A673 (cell line): ENCODE data around the gene ZNF383. TPM values are rescaled to one million over a fixed set of nuclear protein-coding genes. Genes with fewer than 3 reads are reported as not detected.

Experiments
- BruUV-seq: library from RNA; stranded (reverse); fragments of 400-500 nt; replicated peaks from 2 replicates; lab custom pipeline; 2021; lab: Mats Ljungman, UMichigan
- CTCF ChIA-PET: fragments of 300-600 bp; sonication (Branson Sonifier 250); formaldehyde crosslinking; loops from one replicate; lab custom pipeline; 2022; ENCODE audit warnings: antibody characterized with exemption; lab: Charles Lee
- POLR2A ChIA-PET: fragments of 300-600 bp; sonication (Branson Sonifier 250); formaldehyde crosslinking; loops from one replicate; lab custom pipeline; 2022; ENCODE audit warnings: antibody characterized with exemption; ENCODE audit not compliant: low non-redundant PET; lab: Charles Lee
- DNase-seq: peaks from one replicate; pipeline ENCODE4 v3.0.0-alpha.2; 2015; ENCODE audit warnings: low spot score
- H3K27ac ChIP-seq: fragments of 200-600 bp; sonication (generic); 2 replicates; pipeline ENCODE4 v1.5.1; 2016; ENCODE audit warnings: mixed run types, low read depth, mild to moderate bottlenecking, mixed read lengths, antibody characterized with exemption, low read length; ENCODE audit not compliant: poor library complexity, severe bottlenecking
- H3K27me3 ChIP-seq: fragments of 200-600 bp; sonication (generic); replicated peaks from 2 replicates; pipeline ENCODE4 v1.6.1; 2017; ENCODE audit warnings: mixed run types, low read depth, mild to moderate bottlenecking, mixed read lengths, antibody characterized with exemption, low read length; ENCODE audit not compliant: insufficient read depth, poor library complexity
- H3K36me3 ChIP-seq: fragments of 200-600 bp; sonication (generic); 2 replicates; pipeline ENCODE4 v1.6.1; 2016; ENCODE audit warnings: mixed run types, mild to moderate bottlenecking, mixed read lengths, antibody characterized with exemption, low read length; ENCODE audit not compliant: insufficient read depth, poor library complexity, severe bottlenecking
- H3K4me1 ChIP-seq: fragments of 200-600 bp; sonication (generic); 2 replicates; pipeline ENCODE4 v1.6.1; 2017; ENCODE audit warnings: mixed run types, mild to moderate bottlenecking, mixed read lengths, antibody characterized with exemption, low read length; ENCODE audit not compliant: insufficient read depth, poor library complexity, severe bottlenecking
- H3K4me3 ChIP-seq: fragments of 200-600 bp; sonication (generic); 2 replicates; pipeline ENCODE4 v1.5.1; 2016; ENCODE audit warnings: low read depth, mixed run types, mild to moderate bottlenecking, mixed read lengths, low read length; ENCODE audit not compliant: poor library complexity, severe bottlenecking
- H3K9me3 ChIP-seq: fragments of 200-600 bp; sonication (generic); 2 replicates; pipeline ENCODE4 v1.6.1; 2016; ENCODE audit warnings: mixed run types, low read depth, mild to moderate bottlenecking, mixed read lengths, antibody characterized with exemption, low read length; ENCODE audit not compliant: poor library complexity, severe bottlenecking
- CTCF ChIP-seq: fragments of 300-800, 200-600 bp; sonication (generic); conservative IDR thresholded peaks from 2 replicates; pipeline ENCODE4 v1.5.1; 2017; ENCODE audit warnings: low read depth, mild to moderate bottlenecking, antibody characterized with exemption, low read length, moderate library complexity, mixed read lengths
- EZH2 ChIP-seq: fragments of 200-600 bp; sonication (generic); IDR thresholded peaks from 2 replicates; pipeline ENCODE4 v1.6.1; 2017; ENCODE audit warnings: borderline replicate concordance, low read depth, mild to moderate bottlenecking, mixed read lengths, antibody characterized with exemption, low read length; ENCODE audit not compliant: poor library complexity, severe bottlenecking
- intact Hi-C: fragments of 100-400 bp; cut with micrococcal nuclease; formaldehyde crosslinking; loops from one replicate; pipeline ENCODE4 v1.10.0; 2022; ENCODE audit not compliant: unreplicated experiment
- total RNA-seq: library from RNA; stranded (reverse); gene quantifications from 2 replicates; pipeline ENCODE4 v1.2.3, GENCODE V29; 2021

ZNF383 gene
- total RNA-seq, 1 experiment from 2014 or later: 7.6 TPM

- Histone ChIP-seq H3K4me3 (no peak overlapping the region), H3K9me3 (no peaks in the 10 kb centered on the region), H3K27ac (no peak overlapping the region), H3K36me3 (no peaks in the 10 kb centered on the region), H3K4me1 (no peaks in the 10 kb centered on the region), H3K27me3 (no peaks in the 10 kb centered on the region)
- TF ChIP-seq CTCF: no peak
- no peak for TF ChIP-seq EZH2
- no TSS peak for BruUV-seq
- intact Hi-C loops: no loop called here
- ChIA-PET POLR2A (no interaction called here), CTCF (no interaction called here)
- DNase-seq: no peak
Observed at GRCh38 chr19:37197768-37198167, 20.2 kb upstream of the ZNF383 start.

- BruUV-seq: no TSS peak
- CTCF ChIA-PET: no interaction called here
- Histone ChIP-seq H3K27me3 (no peaks in the 10 kb centered on the region), H3K36me3 (peaks cover 15% of the 10 kb centered on the region), H3K4me1 (no peaks in the 10 kb centered on the region), H3K9me3 (no peaks in the 10 kb centered on the region), H3K4me3 (peak overlapping the region; percentile 78), H3K27ac (peak overlapping the region; percentile 90)
- TF ChIP-seq EZH2 (no peak), CTCF (no peak)
- POLR2A ChIA-PET: no interaction called here
- DNase-seq: no peak
- intact Hi-C loops: no loop called here
Observed at GRCh38 chr19:37217480-37217774, 587 bp upstream of the ZNF383 start.

GRCh38 chr19:37218592-37218935 is 550 bp downstream of the ZNF383 start:
- H3K27ac ChIP-seq: peak overlapping the region; percentile 90
- TSS peak; percentile 87 for BruUV-seq
- H3K4me3 ChIP-seq: peak overlapping the region; percentile 78
- no peaks in the 10 kb centered on the region for H3K27me3 ChIP-seq
- CTCF ChIA-PET: no interaction called here
- intact Hi-C loops: no loop called here
- POLR2A ChIA-PET: no interaction called here
- peaks cover 4% of the 10 kb centered on the region for H3K9me3 ChIP-seq
- no peak for DNase-seq
- H3K4me1 ChIP-seq: no peaks in the 10 kb centered on the region
- no peak for TF ChIP-seq CTCF
- no peak for TF ChIP-seq EZH2
- H3K36me3 ChIP-seq: peaks cover 17% of the 10 kb centered on the region
